OCI-M2 (cell line): Measurements from ENCODE around the gene GPC1.
"Not testable (repeated sequence)": the region's sequence is repeated elsewhere in the genome, so short reads cannot be mapped to it uniquely, and the experiment has no call there.

Source experiments
- DNase-seq: peaks from one replicate; lab custom pipeline; 2025; ENCODE audit not compliant: unreplicated experiment; lab: John Stamatoyannopoulos, UW

Gene GPC1

GRCh38 chr2:240435457-240435947 is at the start of gene GPC1:
TSS of gene GPC1 (plus strand) at chr2:240435663. CDS start at chr2:240435919, 256 bp downstream.
- no peak for DNase-seq

DNA sequence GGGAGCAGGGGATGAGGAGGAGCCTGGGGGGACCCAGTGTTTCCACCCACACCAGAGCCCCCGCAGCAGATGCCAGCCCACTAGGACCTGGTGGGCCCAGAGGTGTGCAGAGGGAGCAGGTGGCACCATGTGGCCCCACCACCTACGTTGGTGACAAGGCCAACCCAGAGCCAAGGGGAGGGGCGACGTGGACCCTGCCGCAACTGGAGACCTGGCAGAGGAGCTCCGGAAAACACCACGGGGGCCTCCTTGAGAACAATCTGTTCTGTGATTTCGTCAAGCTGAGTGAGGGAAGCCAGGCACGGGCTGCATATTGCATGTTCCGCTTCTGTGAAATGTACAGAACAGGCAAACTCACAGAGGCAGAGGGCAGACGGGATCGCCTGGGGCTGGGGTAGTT is 49.1 kb upstream of the GPC1 start:
- DNase-seq = no peak

DNA sequence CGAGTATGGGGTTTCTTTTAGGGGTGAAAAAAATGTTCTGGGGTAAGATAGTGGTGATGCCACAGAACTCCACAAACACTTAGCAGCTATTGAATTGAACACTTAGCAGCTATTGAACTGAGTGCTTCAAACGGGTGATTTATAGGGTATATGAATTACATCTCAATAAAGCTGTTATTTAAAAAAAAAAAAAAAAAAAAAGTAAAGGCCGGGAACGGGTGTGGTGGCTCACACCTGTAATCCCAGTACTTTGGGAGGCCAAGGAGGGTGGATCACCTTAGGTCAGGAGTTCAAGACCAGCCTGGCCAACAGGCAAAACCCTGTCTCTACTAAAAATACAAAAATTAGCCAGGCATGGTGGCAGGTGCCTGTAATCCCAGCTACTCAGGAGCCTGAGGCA is 48.7 kb upstream of the GPC1 start:
- DNase-seq = not testable (repeated sequence)

- no peak for DNase-seq
Measured at GRCh38 chr2:240387325-240387668, 48.2 kb upstream of the GPC1 start.

DNA sequence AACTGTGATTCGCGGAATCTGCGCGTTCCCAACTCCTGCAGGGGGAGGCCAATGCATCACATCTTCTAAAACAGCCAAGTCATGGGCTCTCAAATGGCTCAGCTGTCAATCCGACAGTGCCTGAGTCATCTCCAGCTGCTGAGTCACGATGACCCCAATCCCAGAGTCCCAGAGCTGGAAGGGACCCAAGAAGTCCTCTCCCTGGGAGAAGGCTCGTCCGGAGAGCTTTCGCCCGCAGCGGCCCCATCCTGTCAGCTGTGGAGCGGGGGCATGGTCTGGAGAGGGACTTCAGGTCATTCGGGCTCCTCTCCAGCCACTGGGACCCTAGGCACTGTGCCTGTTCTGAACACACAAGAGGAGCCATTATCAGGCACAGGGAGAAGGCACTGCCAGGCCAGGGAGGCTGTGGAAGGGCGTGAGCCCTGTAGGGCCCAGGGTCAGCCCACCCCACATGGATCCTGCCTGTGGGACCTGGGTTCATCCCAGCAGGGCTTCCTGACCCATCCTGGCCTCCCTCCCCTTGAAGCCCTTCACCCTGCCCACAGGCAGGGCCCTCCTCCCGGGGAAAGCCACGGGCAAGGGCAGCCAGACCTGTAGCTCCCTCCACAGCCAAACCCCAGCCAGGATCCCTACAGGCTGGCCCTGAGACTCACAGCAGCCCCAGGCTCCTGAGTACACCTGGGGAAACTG is 47.6 kb upstream of the GPC1 start:
- no peak for DNase-seq

DNA sequence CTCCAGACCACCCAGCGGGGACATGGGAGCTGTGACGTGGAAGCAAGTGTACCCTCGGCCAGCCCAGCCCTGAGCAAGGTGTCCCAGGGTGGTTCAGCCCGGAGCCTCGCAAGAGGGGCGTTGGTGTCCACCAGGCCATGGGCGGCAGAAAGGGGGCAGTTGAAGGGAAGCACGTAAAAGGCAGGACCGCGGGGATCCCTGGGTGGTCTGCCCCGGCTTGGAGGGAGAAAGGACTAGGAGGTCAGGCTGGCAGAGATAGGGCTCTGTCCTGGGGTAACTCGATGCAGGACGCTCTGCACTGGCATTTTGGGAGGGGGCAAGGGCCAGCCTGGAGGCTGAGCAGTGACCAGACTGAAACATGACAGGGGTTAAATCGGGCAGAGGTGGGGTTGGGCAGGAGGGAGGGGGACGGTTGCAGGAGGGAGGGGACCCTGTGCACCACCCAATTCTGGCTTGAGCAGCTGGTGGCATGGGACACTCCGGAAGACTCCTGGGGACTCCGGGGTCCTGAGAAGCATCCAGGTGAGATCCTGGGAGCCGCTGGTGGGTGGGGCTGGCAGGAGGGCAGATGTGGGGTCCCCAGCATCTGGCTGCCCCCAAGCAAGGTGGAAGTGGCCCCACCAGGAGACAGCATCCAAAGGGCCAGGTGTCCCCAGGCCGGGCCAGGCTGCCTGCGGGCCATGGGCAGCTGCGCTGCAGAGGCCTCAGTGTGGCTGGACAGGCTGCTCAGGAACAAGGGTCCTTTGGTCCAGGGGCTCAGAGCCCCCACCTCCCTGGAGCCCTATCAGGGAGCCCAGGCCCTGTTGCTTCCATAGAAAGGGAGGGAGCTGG is 46.8 kb upstream of the GPC1 start:
- no peak for DNase-seq

- no peak for DNase-seq
Measured at GRCh38 chr2:240389302-240389805, 46.1 kb upstream of the GPC1 start.

DNA sequence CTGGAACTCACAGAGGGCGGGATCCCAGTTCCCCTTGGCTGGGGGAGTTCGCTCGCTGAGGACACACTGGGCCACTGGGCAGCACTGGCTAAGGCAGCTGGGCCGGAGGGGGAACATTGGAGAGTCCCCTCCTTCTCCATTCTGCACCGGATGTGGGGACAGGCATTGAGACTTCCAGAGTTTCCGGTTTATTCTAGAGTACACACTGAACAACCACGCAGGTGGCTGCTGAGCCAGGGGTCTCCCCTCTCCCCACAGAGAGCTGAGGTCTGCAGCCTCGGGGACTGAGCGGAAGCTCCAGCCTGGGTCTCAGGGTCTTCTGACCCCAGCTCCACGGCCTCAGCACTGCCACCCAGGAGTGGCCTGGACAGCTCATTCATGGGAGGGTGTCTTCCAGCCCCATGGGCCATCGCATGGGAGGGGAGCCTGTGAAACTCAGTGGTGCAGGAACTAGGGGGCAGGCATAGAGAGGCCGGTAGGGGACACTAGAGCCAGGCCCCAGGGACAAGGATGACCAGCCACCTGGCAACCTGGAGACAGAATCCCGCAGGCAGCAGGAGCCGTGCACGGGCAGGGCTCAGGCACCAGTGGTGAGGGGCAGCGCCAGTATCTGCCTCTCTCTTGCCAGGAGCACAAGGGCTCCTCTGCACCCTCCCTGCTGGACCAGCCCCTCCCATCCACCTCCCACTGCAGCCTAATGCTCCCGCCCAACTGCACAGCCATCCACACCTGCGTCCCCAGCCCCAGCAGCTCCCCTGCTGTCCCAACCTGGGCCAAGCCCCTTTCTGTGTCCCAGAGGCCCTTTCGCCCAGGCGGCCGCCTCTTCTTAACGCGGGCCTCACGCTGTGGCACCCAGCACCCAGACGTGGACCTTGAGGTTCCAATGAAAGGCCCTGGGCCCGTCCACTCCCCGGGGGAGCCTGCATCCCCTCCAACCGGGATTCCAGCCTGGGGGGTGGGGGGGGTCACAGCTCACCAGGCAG is 45.1 kb upstream of the GPC1 start:
- DNase-seq = no peak

DNA sequence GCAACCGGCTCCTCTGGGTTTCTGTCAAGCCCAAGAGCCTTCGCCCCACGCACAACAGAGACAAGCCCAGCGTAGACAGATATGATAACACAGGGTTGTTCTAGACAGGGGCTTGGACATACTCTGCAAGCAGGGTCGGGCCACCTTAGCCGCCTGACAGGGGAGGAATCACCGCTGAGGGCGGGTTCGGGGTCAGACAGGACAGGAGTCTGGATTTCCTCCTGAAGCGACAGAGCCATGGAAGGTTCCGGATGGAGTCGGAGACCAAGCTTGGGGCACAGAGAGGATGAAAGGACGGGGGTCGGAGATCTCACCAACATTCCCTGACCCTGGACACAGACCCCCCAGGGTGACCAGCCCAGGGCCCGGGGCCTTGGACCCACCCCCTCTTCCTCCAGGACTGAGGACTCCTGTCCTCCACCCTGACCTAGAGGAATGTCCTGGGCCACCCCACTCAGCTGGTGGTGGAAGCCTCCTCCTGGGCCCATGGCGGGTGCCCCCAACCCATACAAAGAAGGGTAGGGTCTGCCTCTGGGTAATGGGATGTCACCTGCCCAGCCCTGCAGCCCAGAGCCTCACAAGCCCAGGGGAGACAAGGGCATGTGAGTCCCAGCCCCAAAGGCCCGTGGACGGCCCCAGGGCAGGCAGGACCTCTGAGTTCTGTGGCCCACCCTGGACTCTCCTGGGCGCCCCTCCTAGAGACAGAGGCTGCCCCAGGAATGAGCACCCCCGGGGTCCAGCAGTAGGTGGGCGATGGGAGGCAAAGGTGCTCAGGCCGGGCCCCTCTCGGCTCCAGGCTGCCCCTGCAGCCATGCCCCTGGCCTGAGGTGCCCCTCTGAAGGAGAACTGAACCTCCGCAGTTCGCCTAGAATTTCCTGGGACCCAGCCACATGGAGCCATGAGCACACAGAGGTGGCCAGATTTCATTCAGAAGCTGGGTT is 44.1 kb upstream of the GPC1 start:
- DNase-seq = no peak

DNA sequence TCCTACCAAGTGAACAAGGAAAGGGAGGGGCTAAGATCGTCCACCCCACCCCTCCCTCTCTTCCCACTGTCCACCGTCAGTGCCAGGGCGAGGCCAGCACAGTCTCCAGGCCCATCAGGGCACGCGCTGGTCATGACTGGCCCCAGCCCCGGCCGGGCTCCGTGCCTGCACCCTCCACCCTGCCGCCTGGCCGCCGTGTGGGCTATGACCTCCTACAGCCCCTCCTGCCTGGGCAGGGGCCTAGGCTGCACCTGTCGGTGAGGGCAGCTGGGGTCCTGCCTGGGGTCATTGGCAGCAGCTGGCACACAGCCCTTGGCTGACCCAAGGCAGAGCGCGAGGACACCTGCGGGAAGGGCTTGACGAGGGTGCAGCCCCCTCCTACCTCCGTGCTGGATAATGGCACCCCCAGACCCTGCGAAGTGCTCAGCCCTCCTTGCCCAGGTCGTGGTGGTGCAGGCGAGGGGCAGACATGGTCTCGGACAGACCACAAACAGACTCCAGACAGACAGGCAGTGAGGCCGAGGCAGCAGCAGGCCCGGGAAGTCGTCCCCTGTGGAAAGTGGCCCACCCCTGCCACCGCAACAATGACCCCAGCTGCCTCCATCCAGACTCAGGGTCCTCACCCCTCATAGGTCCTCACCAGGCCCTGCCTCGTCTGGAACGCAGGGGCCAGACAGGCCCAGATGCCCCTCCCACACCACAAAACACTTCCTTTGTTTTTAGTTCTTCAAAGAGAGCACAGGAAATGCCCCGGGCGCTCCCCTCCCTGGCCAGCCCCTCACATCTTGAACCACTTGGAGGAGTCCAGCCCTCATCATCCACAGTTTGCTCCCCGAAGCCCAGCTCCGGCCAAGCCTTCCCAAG is 43.1 kb upstream of the GPC1 start:
- no peak for DNase-seq

GRCh38 chr2:240392948-240393830 is 42.3 kb upstream of the GPC1 start:
- DNase-seq = no peak

DNA sequence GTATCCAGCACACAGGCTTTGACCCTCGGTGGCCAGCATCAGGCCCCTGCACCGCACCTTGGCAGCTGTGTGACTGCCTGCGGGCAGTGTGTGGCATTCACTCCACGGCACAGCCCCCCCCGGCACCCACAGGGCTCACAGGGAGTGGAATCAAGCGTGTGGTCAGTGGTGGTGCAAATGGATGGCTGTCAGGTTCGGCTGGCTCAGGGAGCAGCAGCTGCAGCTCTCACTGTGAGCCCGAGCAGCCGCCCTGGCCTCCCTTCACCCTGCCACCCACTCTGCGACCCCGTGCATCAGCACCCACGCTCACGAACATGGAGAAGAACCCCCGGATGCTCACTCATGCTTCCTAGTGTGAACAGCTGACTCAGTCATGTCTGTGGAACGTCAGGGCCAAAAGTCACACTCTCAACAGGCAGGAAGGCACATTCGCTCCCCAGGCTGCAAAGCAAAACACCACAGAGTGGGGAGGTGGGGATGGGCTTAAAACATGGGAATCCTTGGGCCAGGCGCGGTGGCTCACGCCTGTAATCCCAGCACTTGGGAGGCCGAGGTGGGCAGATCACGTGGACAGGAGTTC is 41.5 kb upstream of the GPC1 start:
- no peak for DNase-seq

DNA sequence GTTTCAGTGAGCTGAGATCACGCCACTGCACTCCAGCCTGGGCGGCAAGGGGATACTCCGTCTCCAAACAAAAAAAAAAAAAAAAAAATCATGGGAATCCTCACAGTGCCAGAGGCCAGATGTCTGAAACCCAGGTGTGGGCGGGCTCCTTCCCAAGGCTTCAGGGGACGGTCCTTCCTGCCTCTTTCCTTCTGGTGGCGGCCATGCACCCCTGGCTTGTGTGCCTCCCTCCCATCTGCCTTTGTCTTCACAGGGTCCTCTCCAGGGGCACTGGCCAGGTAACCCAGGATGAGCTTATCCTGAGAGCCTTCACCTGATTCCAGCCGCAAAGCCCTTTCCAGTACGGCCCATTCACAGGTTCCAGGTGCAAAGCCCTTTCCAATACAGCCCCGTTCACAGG is 40.9 kb upstream of the GPC1 start:
- DNase-seq = no peak

- DNase-seq = no peak
Measured at GRCh38 chr2:240395448-240395847, 40.0 kb upstream of the GPC1 start.

DNA sequence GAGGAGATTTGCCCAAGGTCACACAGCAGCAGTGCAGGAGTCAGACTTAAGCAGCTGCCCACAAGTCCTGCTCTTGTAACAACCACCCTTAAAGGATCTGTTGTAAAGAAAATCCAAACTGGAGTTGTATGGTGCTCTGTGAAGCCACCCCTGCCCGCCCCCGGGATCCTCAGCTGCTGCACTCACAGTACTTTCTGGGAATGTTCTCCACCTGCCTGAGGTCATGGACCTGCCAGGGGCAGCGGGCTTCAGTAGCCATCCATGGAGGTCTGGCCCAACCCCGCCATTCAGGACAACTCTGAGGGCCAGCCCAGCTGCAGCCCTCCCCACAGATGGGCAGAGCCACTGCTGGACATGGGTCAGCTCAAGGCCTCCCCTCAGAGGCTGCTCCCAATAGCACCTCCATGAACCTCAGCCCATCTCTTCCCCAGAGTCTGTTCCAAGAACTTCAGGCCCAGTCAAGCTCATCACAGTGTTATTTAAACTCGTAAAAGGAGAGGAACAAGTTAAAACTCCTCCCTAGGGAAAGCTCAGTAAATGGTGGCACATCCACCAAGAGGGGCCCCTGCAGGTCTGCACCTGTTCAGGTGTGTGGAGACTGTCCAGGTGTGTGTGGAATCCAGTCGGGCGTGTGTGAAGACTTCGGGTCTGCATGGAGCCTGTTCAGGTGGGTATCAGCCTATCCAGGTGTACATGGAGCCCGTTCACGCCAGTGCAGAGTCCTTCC is 39.4 kb upstream of the GPC1 start:
- no peak for DNase-seq

DNA sequence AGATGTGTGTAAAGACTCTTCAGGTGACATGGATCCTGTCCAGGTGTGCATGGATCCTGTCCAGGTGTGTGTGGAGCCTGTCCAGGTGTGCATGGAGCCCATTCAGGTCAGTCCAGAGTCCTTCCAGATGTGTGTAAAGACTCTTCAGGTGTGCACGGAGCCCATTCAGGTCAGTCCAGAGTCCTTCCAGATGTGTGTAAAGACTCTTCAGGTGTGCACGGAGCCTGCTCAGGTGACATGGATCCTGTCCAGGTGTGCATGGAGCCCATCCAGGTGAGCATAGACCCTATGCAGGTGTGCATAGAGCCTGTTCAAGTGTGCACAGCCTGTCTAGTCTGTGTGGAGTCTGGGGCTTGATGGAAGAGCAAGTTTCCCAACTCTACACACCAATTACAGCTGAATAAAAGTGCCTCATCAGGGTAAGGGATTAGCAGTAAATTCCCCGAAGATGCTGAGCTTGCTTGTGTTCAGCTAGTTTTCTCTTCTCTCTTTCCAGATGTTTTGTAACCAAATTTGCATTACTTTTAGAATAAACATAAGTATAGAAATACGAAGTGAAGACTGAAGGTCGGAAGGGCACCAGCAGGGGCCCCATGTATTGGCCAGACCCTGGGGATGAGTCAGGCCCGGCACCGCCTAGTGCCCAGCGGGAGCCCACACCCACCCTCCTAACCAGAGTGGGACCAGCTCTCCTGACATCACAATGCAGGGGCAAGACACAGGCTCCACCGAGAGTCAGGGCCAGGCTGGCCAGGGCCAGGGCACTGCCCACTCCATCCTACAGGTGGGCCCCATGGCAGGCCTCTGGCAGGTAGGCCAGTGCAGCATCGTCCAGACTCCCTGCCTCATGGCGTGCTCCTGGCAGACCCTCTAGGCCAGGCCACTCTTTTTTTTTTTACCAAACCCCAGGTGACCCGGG is 38.6 kb upstream of the GPC1 start:
- DNase-seq = no peak
